HG03469 (cell line): ENCODE results near the gene TRA2A.

ENCODE experiments used
- ATAC-seq: cut with Tn5 transposase; IDR thresholded peaks from one replicate; pipeline ENCODE4 v1.9.1; 2021; ENCODE audit warnings: mild to moderate bottlenecking, moderate library complexity, moderate number of reproducible peaks; ENCODE audit not compliant: unreplicated experiment

TRA2A gene

DNA sequence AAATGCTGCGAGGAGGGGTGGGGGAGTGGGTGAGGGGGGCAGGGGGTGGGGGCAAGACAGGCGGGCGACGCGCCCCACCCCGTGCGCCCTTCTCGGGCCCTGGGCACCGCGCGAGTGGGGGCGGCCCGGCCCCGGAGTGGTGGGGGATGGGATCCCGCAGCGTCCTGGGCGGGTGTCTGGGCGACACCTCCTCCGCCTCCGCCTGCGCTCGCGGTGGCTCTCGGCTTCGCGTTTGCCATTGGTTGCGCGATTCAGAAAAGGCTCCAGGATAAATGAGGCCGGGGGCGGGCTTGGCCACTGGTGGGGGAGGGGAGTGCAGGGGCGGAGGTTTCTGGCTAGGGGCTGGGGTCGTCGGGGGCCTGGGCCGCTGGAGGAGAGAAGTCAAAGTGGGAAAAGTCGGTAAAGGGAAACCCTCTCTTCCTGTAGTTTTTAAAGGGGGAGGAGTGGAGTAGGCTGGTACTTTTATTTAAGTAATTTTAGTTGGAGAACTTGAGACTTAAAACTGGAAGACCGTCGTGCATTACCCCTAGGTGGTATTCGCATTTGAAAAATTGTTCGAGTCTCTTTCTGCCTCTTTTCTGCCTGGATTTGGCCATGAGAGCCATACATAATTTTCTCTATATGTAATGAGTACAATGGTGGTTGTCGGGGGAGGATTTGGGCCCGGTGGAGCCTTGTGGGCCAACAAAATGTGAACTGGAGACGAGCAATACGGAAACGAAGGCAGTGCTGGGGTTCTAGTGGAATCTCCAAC is 60.5 kb downstream of the TRA2A start:
- no peak for ATAC-seq

DNA sequence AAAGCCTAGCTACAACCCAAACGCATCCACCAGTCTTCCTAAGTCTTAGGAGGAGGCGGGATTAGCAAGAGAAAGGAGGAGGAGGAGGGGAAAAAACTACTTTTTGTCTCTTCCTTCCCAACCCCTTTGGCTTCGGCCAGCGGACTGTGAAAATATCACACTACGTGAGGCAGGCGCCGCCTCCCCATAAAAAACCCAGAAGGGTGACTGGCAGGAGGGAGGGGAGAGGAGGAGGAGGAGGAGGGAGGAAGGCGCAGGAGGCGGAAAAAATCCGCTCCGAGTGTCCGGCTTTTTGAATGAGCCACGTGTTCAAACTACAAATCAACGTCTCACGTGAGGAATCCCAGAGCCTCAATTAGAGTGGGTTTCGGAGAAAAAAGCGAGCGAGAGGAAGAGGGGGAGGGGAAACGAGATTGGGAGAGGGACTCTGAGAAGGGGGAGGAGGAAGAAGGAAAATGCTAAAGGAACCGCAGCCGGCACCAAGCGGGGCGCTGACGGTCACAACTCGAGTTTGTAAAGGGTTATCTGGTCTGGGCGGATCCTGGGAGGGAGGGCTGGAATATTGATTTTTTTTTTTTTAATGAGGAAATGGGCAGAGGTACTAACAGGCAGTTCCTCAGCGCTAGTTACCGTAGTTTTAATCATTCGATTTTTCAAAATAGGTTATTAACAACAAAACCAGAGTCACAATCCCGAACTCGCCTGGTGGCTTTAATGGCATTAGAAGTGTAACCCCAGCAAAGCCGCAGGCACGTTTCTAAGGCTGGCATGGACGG is 61.3 kb downstream of the TRA2A start, which contains the start of gene IGF2BP3:
IGF2BP3 (minus strand) TSS at position 162 of the 776 bp plus-strand sequence. CDS start 381 bp downstream, outside the sequence.
- ATAC-seq, result no peak

DNA sequence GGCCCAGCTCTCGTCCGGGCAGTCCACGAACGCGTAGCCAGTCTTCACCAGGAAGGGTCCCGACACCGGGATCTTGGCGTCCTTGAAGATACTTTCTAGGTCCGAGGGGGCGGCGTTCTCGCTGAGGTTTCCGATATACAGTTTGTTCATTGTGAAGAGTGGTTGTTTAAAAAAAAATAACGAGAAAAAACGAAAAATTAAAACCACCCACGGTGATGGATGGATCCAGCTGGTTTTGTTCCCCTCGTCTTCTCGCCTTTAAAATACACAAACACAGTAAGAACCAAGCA is 61.9 kb downstream of the TRA2A start:
- ATAC-seq, result no peak

DNA sequence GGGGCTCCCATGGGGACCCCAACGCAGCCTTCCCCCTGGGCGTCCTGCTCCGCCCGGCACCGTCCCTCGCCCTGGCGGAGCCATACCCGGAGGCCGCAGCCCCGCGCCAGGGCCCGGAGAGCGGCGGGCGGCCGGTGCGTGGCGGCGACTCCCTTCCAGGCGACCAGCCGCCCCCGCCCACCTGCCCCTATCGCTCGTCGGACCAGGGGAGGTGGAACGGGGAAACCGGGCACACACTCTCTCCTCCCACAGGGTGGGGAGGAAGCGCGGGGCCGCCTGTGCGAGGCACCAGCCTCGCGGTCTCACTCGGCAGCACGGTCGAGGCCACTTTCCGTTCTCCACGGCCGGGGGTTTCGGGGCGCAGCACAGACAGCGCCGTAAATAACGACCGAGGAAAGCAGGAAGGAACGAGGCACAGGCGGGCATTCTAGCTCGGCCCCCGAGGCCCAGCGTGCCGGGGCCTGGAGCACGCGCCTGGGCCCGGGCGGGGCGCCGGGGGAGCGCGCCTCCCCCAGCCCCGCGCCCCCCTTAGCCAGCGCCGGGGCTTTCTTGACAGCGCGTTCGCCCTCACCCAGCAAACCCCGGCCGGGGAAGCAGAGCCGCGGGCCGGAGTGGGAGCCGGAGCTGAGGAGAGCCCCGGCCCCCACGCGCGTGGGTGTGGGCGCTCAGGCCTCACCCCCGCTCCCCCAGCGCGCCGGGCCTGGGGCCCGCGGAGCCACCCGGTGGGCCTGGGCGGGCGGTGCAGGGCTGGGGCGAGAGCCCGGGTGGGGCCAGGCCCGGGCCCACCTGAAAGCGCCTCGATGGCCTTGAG is 62.4 kb downstream of the TRA2A start:
- ATAC-seq, result no peak

DNA sequence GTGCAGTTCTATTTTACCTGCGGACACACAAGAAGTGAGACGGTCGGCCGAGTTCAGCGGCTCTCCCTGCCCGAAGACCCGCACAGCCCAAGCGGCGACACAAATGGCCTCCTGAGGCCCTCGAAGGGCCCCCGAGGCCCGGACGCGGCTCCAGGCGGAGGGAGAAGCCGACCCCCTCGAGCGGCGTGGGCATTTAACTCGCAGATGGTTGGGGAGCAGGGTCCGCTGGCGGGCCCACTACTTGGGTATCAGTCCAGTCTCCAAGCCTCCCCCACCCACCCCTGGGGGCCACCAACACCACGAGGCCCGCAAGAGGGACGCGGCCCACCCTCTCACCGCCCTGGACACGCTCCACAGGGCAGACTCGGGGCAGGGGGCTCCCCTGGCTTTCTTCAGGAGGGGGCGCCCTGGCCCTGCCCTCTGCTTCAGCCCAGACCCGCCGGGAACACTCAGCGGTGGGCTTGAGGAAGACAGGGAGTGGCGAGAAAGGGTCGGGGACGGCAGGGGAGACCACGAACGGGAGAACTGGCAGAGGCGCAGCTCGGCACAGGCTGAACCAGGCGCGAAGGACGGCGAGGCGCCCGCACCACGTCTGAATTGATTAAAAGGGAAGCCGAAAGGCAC is 63.1 kb downstream of the TRA2A start:
- ATAC-seq, result no peak

DNA sequence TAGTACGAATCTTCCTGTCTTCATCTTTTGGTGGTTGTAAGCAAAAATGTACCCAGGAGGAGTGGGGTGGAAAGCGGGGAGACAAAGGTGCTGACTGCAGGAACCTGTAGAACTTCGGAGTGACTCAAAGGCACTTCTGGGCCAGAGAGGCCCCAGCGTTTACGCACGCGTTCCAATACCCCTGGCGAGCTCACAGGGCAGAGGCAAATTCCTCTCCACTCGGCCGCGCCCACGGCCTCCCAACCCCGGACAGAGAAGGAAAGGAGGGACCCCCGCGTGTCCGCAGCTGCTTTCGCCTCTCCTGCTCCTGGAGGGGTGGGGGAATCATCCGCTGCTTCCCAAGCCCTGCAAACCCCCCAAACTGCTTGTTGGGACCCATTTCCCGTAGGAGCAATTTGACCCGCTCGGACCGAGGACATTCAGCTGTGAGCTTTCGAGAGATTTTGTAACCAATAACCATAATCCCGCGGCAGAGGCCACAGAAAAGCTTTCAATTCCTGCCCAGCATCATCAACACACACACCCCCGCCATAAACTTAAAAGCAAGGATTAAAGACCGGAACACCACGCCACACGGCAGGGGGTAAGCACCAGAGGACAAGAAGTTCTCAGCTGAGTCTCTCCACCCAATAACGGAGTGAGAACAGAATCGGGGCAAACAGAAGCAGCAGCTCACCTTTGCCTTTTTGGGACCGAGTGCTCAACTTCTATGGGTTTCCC is 63.8 kb downstream of the TRA2A start:
- no peak for ATAC-seq

DNA sequence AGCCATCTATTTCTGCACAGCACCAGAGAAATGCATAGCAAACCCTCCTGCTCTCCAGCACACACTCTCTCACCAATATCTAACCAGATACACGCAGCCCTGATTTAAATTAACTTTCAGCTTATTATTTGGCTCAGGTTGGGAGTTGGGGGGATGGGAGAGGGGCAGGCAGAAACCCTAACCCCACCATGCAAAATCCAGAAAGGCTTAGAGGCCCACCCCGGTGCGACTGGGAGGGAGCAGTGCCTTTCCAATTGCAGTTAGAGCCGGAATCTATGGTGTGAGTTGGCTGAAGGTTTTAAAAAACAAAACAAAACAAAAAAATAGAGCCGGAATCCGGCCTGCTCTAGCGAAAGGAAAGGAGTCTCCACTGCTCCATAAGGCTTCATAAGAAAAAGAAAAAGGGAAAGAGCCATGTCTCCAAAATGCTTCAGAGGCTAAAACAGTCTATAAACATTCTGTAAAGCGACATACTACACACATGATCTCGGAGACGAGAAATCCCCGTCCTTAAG is 64.4 kb downstream of the TRA2A start:
- no peak for ATAC-seq

DNA sequence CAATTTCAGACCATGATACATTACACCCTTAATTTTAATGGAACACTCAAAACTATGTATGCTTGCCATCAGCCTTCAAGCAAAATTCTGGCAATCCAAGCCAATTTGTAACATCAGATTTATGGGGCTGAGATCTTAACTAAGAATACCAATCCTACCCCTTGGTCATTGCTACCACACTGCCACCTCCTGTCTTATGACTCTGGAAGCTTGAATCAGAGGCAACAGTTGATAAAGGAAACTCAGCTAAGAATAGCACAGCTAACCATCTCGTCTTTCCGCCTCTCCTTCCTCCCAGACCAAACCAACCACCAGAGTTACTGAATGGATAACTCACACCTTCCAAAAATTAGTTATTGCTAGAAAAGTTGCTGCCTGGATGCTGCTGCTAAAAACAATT is 68.9 kb downstream of the TRA2A start:
- ATAC-seq, result no peak

DNA sequence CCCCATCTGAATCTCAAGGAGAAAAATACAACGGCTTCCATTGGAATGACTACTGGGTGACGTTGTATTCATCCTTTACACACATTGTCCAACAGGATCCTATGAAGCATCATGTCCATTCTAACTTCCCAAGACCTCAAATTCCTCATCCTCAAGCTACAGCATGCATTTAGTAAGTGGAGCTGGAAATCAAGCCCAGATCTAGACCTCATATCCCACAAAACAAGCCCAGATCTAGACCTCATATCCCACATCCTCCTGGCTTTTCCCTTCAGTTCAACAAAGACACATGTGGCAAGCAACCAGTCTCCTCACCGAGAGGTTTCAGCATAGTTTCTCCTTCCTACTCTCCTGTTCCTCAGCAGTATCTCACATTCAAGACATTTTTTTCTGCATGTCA is 73.7 kb downstream of the TRA2A start:
- ATAC-seq, result no peak

DNA sequence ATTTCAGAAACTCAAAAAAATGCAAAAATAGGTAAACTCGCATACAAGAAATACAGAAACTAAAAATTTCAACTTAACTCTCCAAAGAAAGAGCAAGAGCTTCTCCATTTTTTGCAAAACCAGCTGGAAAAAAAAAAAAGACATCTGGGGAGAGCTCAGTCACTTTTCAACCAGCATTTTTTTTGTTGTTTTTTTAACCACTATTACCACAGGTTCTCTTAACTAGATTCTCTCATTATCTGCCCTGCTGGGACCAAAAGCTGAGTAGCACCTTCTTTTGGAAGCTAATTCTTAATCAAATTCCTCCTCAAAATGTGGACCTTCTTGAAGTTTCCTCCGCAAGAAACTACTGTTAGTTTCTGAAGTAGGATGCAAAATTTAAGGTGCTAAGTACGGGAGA is 75.7 kb downstream of the TRA2A start:
- no peak for ATAC-seq

DNA sequence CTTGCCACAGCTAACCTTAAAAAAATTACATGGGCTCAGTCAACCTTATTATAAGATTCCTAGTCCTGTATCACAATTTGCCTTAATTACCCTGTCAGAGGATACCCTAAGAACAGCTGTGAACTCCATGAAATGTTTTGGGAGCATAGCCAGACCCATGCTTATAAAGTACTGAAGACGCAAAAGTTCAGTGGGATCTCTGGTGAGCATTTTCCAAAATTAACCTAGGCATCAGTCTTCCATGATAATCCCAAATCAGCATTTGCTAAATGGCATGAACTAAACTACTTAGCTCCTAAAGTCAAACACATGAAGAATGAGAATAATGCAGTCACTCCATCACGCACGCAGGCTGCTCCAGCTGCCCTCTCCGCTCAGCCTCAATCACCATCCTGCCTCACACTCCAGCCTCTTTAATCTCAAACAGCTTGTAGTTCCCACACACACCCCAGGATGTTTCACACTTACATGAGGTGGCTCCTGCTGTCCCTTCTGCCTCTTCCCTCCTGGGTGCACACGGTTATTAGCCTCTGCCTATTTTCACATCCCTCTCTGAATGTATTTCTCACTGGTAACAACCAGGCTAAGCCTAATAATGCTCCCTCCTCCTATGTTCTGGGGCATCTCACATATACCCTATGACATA is 76.8 kb downstream of the TRA2A start:
- no peak for ATAC-seq
